ENCODE results near the gene JSRP1.

DNA sequence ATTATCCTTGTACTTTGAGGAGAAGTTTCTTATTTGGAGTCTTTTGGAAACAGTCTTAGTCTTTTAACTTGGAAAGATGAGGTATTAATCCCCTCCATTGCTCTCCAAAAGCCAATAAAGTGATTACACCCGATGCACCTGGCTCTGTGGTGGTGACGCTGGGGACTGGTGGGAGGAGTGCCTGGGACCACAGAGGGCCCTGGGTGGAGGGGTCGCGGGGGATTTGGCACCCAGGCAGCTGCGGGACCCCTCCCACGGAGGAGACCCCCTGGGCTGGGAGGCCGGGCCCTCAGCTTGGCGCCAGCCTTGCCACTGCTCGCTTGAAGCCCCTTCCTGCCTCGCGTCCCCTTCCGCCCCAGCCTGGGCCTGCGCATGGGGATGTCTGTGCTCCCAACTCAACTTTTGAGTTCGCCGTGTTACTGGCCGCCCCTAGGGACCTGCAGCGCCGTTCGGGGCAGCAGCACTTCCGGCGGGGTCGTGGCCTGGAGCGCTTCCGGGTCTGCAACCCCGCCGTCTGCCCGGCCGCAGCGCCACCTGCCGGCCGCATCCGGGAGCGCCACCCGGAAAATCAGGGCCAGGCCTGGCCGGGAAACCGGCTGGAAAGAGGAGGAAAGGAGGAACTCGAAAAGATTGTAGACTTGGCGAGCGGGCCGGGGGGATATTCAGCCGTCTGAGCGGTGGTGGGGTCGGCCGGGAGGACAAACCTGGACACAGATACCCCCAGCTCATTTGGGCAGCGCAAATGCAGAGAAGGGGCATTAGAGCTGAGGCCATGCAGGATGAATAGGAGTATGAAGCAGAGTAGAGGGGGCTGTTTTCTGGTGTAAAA, 17.4 kb upstream of the JSRP1 start:
- TF ChIP-seq POLR2A (IDR thresholded peaks at IDR 0.05; ENCODE audit: low read depth, low read length) = peak; percentile 43; the same call in 1 of the 2 replicates
- no peak for TF ChIP-seq SPI1 (IDR thresholded peaks at IDR 0.05; ENCODE audit: low read depth, low read length)
- 0 out of 2 replicates have a peak, but pooled peaks have one; percentile 5 for TF ChIP-seq TAF1 (IDR thresholded peaks at IDR 0.05; ENCODE audit: low read depth, low read length)
- peak; percentile 77 for TF ChIP-seq POLR2AphosphoS5 (IDR thresholded peaks at IDR 0.05; ENCODE audit: low read depth, low read length)

All from GM12891 (cell line).